PC-3 (cell line): ENCODE data around the gene GTF2A2. TPM values are rescaled to one million over a fixed set of nuclear protein-coding genes. Genes with fewer than 3 reads are reported as not detected.
"Not testable (repeated sequence)": the region's sequence is repeated elsewhere in the genome, so short reads cannot be mapped to it uniquely, and the experiment has no call there.

Experiments
- ATAC-seq: fragments of 200-7000 bp; cut with Tn5 transposase; 2 replicates; pipeline ENCODE4 v1.9.1; 2020; ENCODE audit warnings: mild to moderate bottlenecking, moderate library complexity
- BruUV-seq: library from RNA; stranded (reverse); fragments of 400-500 nt; replicated peaks from 2 replicates; lab custom pipeline; 2021; lab: Mats Ljungman, UMichigan
- CTCF ChIA-PET: fragments of 300-600 bp; sonication (Branson Sonifier 250); formaldehyde crosslinking; loops from one replicate; lab custom pipeline; 2022; ENCODE audit warnings: antibody characterized with exemption; lab: Charles Lee
- POLR2A ChIA-PET: fragments of 300-600 bp; sonication (Branson Sonifier 250); formaldehyde crosslinking; loops from one replicate; lab custom pipeline; 2022; ENCODE audit warnings: antibody characterized with exemption; ENCODE audit not compliant: unreplicated experiment; lab: Charles Lee
- DNase-seq: peaks from one replicate; pipeline ENCODE4 v3.0.0-alpha.2; 2015
- H2AFZ ChIP-seq: fragments of 300-600 bp; sonication (generic); 2 replicates; pipeline ENCODE4 v1.6.0; 2016; ENCODE audit warnings: antibody characterized with exemption, low read length
- H3F3A ChIP-seq: fragments of 300-600 bp; sonication (generic); one replicate; pipeline ENCODE4 v1.6.0; 2017; ENCODE audit warnings: antibody characterized with exemption, low read length, control low read depth, mild to moderate bottlenecking; ENCODE audit not compliant: unreplicated experiment
- H3K27ac ChIP-seq: fragments of 300-600 bp; sonication (generic); 2 replicates; pipeline ENCODE4 v1.5.1; 2016; ENCODE audit warnings: mild to moderate bottlenecking, low read length
- H3K27me3 ChIP-seq: fragments of 300-600 bp; sonication (generic); 2 replicates; pipeline ENCODE4 v1.6.1; 2016; ENCODE audit warnings: low read length, mixed read lengths
- H3K36me3 ChIP-seq: fragments of 300-600 bp; sonication (generic); 2 replicates; pipeline ENCODE4 v1.6.1; 2016; ENCODE audit warnings: low read depth, mixed run types, low read length, mixed read lengths
- H3K4me1 ChIP-seq: fragments of 300-600 bp; sonication (generic); 2 replicates; pipeline ENCODE4 v1.5.1; 2016; ENCODE audit warnings: low read length; ENCODE audit not compliant: insufficient read depth
- H3K4me2 ChIP-seq: fragments of 300-600 bp; sonication (generic); 2 replicates; pipeline ENCODE4 v1.6.0; 2016; ENCODE audit warnings: low read length
- H3K4me3 ChIP-seq: fragments of 300-600 bp; sonication (generic); 2 replicates; pipeline ENCODE4 v1.5.1; 2016; ENCODE audit warnings: mild to moderate bottlenecking, low read length, mixed read lengths
- H3K79me2 ChIP-seq: fragments of 300-600 bp; sonication (generic); 2 replicates; pipeline ENCODE4 v1.6.1; 2017; ENCODE audit warnings: low read length, mixed read lengths
- H3K9ac ChIP-seq: fragments of 300-600 bp; sonication (generic); 2 replicates; pipeline ENCODE4 v1.6.0; 2016; ENCODE audit warnings: mild to moderate bottlenecking, low read length
- H3K9me2 ChIP-seq: fragments of 300-600 bp; sonication (generic); replicated peaks from 2 replicates; pipeline ENCODE4 v1.6.1; 2016; ENCODE audit warnings: mixed run types, low read length, mixed read lengths
- H3K9me3 ChIP-seq: fragments of 300-600 bp; sonication (generic); 2 replicates; pipeline ENCODE4 v1.6.1; 2016; ENCODE audit warnings: low read length, mixed read lengths
- H4K20me1 ChIP-seq: fragments of 300-600 bp; sonication (generic); 2 replicates; pipeline ENCODE4 v1.6.1; 2016; ENCODE audit warnings: low read length, mixed read lengths
- EZH2 ChIP-seq: fragments of 300-600 bp; sonication (generic); IDR thresholded peaks from one replicate; pipeline ENCODE4 v1.6.1; 2017; ENCODE audit warnings: antibody characterized with exemption, mild to moderate bottlenecking, low read length; ENCODE audit not compliant: unreplicated experiment
- EZH2phosphoT487 ChIP-seq: fragments of 300-600 bp; sonication (generic); IDR thresholded peaks from 2 replicates; pipeline ENCODE4 v1.6.1; 2018; ENCODE audit warnings: mild to moderate bottlenecking, antibody characterized with exemption, low read length, borderline replicate concordance
- intact Hi-C: fragments of 100-400 bp; cut with micrococcal nuclease; formaldehyde crosslinking; loops from 2 replicates; pipeline ENCODE4 v1.9.0; 2023
- total RNA-seq: library from RNA; depleted of rRNA; stranded (reverse); fragments of >200 nt; gene quantifications from 2 replicates; pipeline ENCODE4 v1.2.3, GENCODE V29; 2014
- TF ChIP-seq, protein P1 (sequence below): fragments of 300-600 bp; sonication (generic); conservative IDR thresholded peaks from 2 replicates; pipeline ENCODE4 v1.5.1; 2017; ENCODE audit warnings: antibody characterized with exemption, low read depth, mild to moderate bottlenecking, low read length

The GTF2A2 gene
- total RNA-seq, 1 experiment from 2014 or later = 83.9 TPM

DNA sequence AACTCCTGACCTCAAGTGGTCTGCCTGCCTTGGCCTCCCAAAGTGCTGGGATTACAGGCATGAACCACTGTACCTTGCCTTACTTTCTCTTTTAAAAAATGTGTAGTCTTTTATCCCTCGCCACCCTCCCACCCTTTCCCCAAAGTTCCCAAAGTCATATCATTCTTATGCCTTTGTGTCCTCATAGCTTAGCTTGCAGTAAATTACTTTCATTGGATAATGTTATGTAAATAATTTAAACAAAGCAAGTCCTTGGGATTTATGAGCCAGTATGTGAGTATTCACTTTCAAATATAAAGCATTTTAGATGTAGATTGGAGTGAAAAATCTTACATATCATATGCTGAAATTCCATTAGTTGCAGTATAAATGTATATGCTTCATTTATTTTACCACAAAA, 11.0 kb downstream of the GTF2A2 start:
- no TSS peak for BruUV-seq
- Histone ChIP-seq H3F3A (no peaks in the 10 kb centered on the region), H3K36me3 (peaks cover 11% of the 10 kb centered on the region; the same call in 1 of the 2 replicates), H3K79me2 (no peaks in the 10 kb centered on the region), H3K9me3 (no peaks in the 10 kb centered on the region), H3K4me1 (no peaks in the 10 kb centered on the region), H2AFZ (no peak overlapping the region), H3K4me2 (no peak overlapping the region), H3K27me3 (no peaks in the 10 kb centered on the region), H4K20me1 (no peaks in the 10 kb centered on the region), H3K4me3 (no peak overlapping the region), H3K9ac (no peak overlapping the region), H3K9me2 (no peaks in the 10 kb centered on the region), H3K27ac (no peak overlapping the region)
- ChIA-PET CTCF (no interaction called here), POLR2A (no interaction called here)
- TF ChIP-seq EZH2 (no peak), EZH2phosphoT487 (no peak)
- TF ChIP-seq, protein P1, sequence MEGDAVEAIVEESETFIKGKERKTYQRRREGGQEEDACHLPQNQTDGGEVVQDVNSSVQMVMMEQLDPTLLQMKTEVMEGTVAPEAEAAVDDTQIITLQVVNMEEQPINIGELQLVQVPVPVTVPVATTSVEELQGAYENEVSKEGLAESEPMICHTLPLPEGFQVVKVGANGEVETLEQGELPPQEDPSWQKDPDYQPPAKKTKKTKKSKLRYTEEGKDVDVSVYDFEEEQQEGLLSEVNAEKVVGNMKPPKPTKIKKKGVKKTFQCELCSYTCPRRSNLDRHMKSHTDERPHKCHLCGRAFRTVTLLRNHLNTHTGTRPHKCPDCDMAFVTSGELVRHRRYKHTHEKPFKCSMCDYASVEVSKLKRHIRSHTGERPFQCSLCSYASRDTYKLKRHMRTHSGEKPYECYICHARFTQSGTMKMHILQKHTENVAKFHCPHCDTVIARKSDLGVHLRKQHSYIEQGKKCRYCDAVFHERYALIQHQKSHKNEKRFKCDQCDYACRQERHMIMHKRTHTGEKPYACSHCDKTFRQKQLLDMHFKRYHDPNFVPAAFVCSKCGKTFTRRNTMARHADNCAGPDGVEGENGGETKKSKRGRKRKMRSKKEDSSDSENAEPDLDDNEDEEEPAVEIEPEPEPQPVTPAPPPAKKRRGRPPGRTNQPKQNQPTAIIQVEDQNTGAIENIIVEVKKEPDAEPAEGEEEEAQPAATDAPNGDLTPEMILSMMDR = no peak
- ATAC-seq (no peak), DNase-seq (no peak)
- intact Hi-C loops = no loop called here

DNA sequence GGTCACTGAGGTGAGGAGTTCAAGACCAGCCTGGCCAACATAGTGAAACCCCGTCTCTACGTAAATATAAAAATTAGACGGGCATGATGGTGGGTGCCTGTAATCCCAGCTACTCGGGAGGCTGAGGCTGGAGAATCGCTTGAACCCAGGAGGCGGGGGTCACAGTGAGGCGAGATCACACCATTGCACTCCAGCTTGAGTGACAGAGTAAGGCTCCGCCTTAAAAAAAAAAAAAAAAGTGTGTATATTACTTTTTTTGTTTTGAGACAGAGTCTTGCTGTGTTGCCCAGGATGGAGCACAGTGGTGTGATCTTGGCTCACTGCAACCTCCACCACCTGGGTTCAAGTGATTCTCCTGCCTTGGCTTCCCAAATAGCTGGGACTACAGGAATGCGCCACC, 11.5 kb downstream of the GTF2A2 start:
- H3K79me2 ChIP-seq, H3K9me3 ChIP-seq, H4K20me1 ChIP-seq, H3K4me3 ChIP-seq, CTCF ChIA-PET, H3K27me3 ChIP-seq, intact Hi-C loops, POLR2A ChIA-PET, BruUV-seq, H3K9me2 ChIP-seq, H3F3A ChIP-seq, H3K27ac ChIP-seq, H2AFZ ChIP-seq, DNase-seq, H3K4me2 ChIP-seq, ATAC-seq, H3K4me1 ChIP-seq, H3K9ac ChIP-seq: not testable (repeated sequence)
- H3K36me3 ChIP-seq = peaks cover 11% of the 10 kb centered on the region; the same call in 1 of the 2 replicates

DNA sequence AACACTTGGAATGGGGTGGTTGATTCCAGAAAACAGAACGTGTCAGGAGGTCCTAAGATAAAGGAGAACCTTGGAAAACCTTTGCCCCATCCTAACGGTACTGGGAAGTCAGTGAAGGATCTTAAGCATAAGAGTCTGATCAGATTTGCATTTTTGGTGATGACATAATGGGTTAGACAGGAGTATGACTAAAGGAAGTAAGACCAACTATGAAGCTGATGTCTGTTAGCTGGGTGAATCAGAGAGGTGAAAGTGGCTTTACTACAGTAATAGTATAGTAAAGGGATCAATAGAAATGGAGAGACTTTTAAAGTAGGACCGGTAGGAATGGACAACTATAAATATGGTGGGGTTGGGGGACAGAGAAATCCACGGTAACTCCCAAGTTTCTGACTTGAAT, 12.6 kb downstream of the GTF2A2 start:
- H3K4me1 ChIP-seq = no peaks in the 10 kb centered on the region
- no peaks in the 10 kb centered on the region for H3K9me2 ChIP-seq
- H3K27ac ChIP-seq = no peak overlapping the region
- H4K20me1 ChIP-seq = no peaks in the 10 kb centered on the region
- H3F3A ChIP-seq = no peaks in the 10 kb centered on the region
- ChIA-PET CTCF (no interaction called here), POLR2A (no interaction called here)
- H3K9ac ChIP-seq = no peak overlapping the region
- H3K4me2 ChIP-seq = no peak overlapping the region
- H3K9me3 ChIP-seq = no peaks in the 10 kb centered on the region
- H3K36me3 ChIP-seq = peaks cover 9% of the 10 kb centered on the region; the same call in 1 of the 2 replicates
- no peak for ATAC-seq
- TF ChIP-seq EZH2 (no peak), EZH2phosphoT487 (no peak)
- TF ChIP-seq, protein P1 = no peak
- H3K4me3 ChIP-seq = no peak overlapping the region
- DNase-seq = no peak
- intact Hi-C loops = no loop called here
- no peaks in the 10 kb centered on the region for H3K79me2 ChIP-seq
- BruUV-seq = no TSS peak
- H2AFZ ChIP-seq = no peak overlapping the region
- no peaks in the 10 kb centered on the region for H3K27me3 ChIP-seq
